Tibial artery (tissue), 4 donors: ENCODE measurements around the gene DNAJB8.

Experiments used
- DNase-seq, 2 donors: peaks; one replicate each; pipeline ENCODE4 v3.0.0-alpha.2; 2019
- H3K27ac ChIP-seq, 2 donors: fragments of 200-600 bp; sonication (generic) in 1 of 2; 1 replicate in 1 of 2; 2 replicates in 1 of 2; pipeline ENCODE4 v1.5.1; 2018 to 2019; ENCODE audit warnings: mild to moderate bottlenecking in 1 of 2
- H3K27me3 ChIP-seq, 2 donors: fragments of 200-600 bp; sonication (generic) in 1 of 2; one replicate each; pipeline versions ENCODE4 v1.5.1 to v1.6.0; 2016 to 2019
- H3K36me3 ChIP-seq, 3 donors: fragments of 200-600 bp; sonication (generic) in 2 of 3; one replicate each; pipeline ENCODE4 v1.5.1; 2016 to 2019; ENCODE audit warnings: mild to moderate bottlenecking in 2 of 3
- H3K4me1 ChIP-seq, 4 donors: fragments of 200-600 bp; sonication (generic) in 2 of 4; 1 replicate in 3 of 4; 2 replicates in 1 of 4; pipeline ENCODE4 v1.5.1; 2016 to 2019
- H3K4me3 ChIP-seq, 2 donors: fragments of 200-600 bp; sonication (generic) in 1 of 2; 1 replicate in 1 of 2; 2 replicates in 1 of 2; pipeline ENCODE4 v1.5.1; 2018 to 2019; ENCODE audit warnings: mild to moderate bottlenecking in 2 of 2
- H3K9me3 ChIP-seq, 3 donors: fragments of 200-600 bp; sonication (generic) in 1 of 3; one replicate each; pipeline ENCODE4 v1.5.1; 2016 to 2019
- intact Hi-C: fragments of 100-400 bp; cut with DNase I; formaldehyde crosslinking; loops from one replicate; pipeline ENCODE4 v1.15.0; 2023; ENCODE audit warnings: low total_unique reads
- TF ChIP-seq, protein P1 (sequence below), 2 experiments: fragments of 200-600 bp in 1 of 2; fragments of 450-650 bp in 1 of 2; IDR thresholded peaks; one replicate each; pipeline ENCODE4 v1.5.1; 2017 to 2019; ENCODE audit warnings: antibody characterized with exemption in 2 of 2, mild to moderate bottlenecking in 1 of 2, moderate library complexity in 1 of 2

The DNAJB8 gene

DNA sequence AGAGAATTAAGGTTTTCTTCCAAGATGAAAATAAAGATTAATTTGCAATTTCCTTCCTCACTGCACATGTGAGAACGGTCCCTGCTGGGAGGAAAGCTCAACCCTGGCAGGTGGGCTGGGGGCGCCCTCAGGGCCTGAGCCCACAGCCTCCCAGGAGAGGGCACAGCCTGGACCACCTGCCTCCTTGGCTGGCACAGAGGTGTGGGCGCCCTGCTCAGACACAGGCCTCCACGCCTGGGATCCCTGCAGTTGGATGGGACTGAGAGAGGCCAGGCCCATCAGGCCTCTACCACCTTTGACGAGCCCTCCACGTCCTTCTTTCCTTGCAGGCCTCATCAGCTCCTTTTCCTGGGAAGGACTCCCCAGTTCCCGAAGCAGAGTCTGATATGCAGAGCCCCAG lies 46.4 kb downstream of the DNAJB8 start:
- TF ChIP-seq, protein P1, sequence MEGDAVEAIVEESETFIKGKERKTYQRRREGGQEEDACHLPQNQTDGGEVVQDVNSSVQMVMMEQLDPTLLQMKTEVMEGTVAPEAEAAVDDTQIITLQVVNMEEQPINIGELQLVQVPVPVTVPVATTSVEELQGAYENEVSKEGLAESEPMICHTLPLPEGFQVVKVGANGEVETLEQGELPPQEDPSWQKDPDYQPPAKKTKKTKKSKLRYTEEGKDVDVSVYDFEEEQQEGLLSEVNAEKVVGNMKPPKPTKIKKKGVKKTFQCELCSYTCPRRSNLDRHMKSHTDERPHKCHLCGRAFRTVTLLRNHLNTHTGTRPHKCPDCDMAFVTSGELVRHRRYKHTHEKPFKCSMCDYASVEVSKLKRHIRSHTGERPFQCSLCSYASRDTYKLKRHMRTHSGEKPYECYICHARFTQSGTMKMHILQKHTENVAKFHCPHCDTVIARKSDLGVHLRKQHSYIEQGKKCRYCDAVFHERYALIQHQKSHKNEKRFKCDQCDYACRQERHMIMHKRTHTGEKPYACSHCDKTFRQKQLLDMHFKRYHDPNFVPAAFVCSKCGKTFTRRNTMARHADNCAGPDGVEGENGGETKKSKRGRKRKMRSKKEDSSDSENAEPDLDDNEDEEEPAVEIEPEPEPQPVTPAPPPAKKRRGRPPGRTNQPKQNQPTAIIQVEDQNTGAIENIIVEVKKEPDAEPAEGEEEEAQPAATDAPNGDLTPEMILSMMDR (IDR thresholded peaks at IDR 0.05) = no peak
- H3K27me3 ChIP-seq = no peaks in the 10 kb centered on the region
- no peak overlapping the region for H3K4me3 ChIP-seq
- intact Hi-C loops = no loop called here
- no peaks in the 10 kb centered on the region for H3K36me3 ChIP-seq
- no peaks in the 10 kb centered on the region for H3K9me3 ChIP-seq
- no peaks in the 10 kb centered on the region for H3K4me1 ChIP-seq
- no peak for DNase-seq
- H3K27ac ChIP-seq = no peak overlapping the region

DNA sequence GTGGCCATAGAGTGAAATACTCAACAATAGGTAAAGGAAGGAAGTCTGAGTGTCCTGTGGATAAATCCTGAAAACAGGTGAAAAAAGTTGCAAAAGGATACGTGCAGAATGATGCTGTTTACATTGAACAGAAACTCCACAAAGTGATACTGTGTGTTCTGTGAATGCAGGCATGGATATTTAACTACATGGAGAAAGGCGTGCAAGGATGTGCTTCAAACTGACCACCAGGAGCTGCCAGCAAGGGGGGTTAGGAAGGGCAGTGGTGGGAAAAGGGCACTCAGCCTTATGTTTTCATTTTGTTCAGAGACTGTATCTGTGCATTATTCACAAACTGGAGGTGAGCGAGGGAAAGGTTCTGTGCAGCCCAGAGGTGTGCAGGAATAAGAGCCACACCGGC lies 47.4 kb downstream of the DNAJB8 start:
- no peaks in the 10 kb centered on the region for H3K36me3 ChIP-seq
- DNase-seq = no peak
- no peak overlapping the region for H3K27ac ChIP-seq
- no peaks in the 10 kb centered on the region for H3K27me3 ChIP-seq
- H3K9me3 ChIP-seq = no peaks in the 10 kb centered on the region
- intact Hi-C loops = no loop called here
- TF ChIP-seq, protein P1 (IDR thresholded peaks at IDR 0.05) = no peak
- H3K4me1 ChIP-seq = no peaks in the 10 kb centered on the region
- no peak overlapping the region for H3K4me3 ChIP-seq

DNA sequence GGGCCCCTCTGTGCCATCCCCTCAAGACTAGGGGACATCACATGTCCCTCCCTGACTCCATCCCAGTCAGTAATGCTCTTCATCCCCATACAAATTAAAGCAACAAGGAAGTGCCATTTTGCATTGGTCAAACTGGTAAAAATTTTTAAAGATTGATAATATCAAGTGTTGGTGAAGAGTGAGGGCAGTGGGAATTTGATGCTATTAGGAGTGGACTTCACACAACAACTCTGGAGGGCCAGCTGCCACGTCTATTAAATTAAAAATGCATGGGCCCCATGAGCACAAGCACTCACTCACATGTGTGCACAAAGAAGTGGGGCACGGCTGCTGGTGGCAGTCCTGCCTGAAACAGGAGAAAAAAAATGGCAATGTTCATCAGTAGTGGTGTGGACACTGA lies 47.8 kb downstream of the DNAJB8 start:
- no peak overlapping the region for H3K4me3 ChIP-seq
- H3K9me3 ChIP-seq = no peaks in the 10 kb centered on the region
- no peaks in the 10 kb centered on the region for H3K36me3 ChIP-seq
- DNase-seq = no peak
- TF ChIP-seq, protein P1 (IDR thresholded peaks at IDR 0.05) = no peak
- no peaks in the 10 kb centered on the region for H3K27me3 ChIP-seq
- no peaks in the 10 kb centered on the region for H3K4me1 ChIP-seq
- intact Hi-C loops = no loop called here
- no peak overlapping the region for H3K27ac ChIP-seq

DNA sequence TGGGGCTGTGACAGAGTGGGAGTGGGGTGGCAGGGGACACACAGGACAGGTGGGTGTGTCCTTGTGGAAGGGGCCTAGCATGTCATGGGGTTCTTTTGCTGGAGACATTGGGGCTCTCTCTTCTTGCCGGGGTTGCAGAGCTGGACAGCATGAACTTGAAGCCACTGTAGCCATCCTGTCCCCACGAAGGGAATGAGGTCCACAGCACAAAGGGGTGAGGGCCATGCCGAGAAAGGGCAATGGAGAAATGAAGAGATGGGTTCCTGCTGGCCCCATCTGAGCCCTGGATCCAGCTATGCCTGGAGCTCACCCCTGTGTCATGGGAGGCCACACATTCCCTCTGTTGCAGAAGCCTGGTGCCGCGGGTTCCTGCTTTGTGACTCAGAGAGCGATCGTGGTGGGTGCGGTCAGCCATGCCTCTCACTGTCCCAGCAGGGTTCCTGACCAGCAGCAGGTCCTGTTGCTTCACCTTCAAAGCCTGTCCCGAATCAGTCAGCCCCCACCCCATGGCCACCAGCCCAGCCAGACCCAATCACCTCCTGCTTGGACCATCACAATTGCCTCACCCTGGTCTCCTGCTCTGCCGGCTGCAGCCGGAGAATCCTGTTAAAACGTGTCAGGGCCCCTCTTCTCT lies 50.0 kb downstream of the DNAJB8 start:
- H3K4me3 ChIP-seq = no peak overlapping the region
- H3K4me1 ChIP-seq = no peaks in the 10 kb centered on the region
- TF ChIP-seq, protein P1 (IDR thresholded peaks at IDR 0.05) = no peak
- intact Hi-C loops = no loop called here
- no peaks in the 10 kb centered on the region for H3K27me3 ChIP-seq
- no peaks in the 10 kb centered on the region for H3K9me3 ChIP-seq
- no peaks in the 10 kb centered on the region for H3K36me3 ChIP-seq
- no peak overlapping the region for H3K27ac ChIP-seq
- DNase-seq = no peak

DNA sequence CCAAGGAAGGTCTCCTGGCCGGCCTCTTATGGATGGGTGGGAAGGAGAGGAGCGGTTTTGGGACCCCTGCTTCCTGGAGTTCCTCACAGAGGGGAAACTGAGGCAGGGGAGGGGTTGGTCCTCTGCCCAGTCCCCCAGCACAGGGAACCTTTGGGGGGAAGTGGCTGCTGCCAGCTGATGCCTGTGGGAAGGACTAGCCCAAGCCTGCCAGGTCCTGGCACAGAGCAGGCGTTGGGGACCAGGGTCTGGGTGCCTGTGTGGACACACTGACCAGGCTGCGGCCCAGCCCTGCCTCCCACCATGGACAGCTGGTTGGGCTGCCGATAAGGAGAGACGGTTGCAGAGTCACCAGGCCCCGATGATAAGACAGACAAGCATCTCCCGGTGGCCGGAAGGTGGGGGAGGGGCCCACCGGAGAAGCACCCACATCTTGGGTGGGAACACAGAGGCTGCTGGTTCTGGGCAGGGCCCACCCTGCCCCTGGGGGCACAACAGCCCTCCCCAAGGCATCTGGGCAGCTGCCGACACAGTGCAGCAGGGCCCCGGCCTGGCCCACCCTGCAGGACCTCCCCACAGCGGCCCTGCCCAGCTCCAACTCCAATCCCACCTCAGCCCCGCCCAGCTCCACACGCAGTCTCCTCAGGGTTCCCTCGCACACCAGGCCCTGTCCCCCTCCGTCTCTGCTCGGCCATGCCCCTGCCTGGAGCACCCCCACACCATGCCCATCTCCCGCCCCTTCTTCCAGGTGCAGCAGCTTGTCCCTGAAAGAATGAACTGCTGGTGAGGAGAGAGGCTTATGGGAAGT lies 50.7 kb downstream of the DNAJB8 start:
- DNase-seq = no peak
- H3K27ac ChIP-seq = no peak overlapping the region

More for the DNA sequence above, 50.7 kb downstream of the DNAJB8 start:
- no peak overlapping the region for H3K4me3 ChIP-seq
- no peaks in the 10 kb centered on the region for H3K36me3 ChIP-seq
- no peaks in the 10 kb centered on the region for H3K27me3 ChIP-seq
- intact Hi-C loops = no loop called here
- H3K4me1 ChIP-seq = no peaks in the 10 kb centered on the region
- H3K9me3 ChIP-seq = no peaks in the 10 kb centered on the region
- TF ChIP-seq, protein P1 (IDR thresholded peaks at IDR 0.05) = no peak
